Measurements from ENCODE around the gene SCN2A. TPM values are rescaled to one million over a fixed set of nuclear protein-coding genes. Genes with fewer than 3 reads are reported as not detected.

The SCN2A gene
- total RNA-seq (2014; rRNA removed; shearing (Covaris generic)) = 0.27 and 0.41 TPM in 2 replicates

DNA sequence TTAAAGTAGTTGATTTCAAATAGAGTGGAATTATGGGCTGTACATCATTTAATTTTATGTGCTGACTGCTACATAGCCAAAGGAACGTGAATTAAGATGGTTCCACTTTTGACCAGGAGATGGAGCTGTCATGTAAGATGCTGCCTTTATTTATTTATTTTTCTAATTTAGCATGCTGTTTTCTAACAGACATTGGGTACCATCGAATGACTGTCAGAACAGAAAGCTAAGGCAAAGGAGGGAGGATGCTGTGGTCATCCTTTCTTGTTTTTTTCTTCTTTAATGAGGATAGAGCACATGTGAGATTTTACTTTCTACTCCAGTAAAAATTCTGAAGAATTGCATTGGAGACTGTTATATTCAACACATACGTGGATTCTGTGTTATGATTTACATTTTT, at the start of gene SCN2A:
Gene SCN2A (plus strand): TSS at position 185 of the 400 bp plus-strand sequence. CDS start 56,410 bp downstream, outside the sequence.

DNA sequence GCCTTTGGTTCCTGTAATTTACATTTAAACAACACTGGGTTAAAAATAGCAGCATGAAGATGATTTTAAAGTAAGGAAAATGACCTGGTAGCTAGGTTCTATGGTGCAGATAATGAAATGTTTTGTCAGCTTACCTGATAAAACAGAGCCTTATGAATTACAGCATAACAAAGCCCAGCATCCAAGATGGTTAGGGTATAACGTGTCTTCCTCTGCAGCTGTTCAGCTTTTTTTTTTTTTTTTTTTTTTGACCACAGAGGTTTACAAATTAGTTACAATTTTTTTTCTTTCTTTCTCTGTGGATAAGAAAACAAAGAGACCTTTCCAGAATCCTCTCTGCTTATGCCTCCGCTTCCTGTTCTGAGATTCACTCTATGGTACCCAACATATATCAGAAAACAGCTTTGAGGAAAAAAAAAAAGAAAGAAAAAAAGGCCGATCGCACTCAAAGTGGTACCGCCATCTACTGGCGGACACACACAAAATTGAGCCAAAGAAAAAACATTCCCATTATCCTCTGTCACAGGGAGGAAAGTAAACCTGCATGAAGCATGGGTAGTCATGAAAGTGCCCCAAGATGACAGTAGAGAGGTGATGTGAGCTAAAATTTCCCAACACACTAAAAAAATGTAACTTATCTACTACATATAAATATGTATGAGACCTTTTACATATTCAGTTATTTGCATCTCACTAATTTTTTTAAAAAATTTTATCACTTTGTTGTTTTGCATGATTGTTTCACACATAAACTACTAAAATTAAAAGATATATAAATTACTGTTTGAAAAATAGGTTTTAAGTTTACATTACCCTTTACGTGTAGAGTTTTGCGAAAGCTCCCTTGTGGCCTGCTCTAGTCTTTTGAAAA, 35.3 kb upstream of the SCN2A start, which contains the start of gene SCN3A:
Gene SCN3A (minus strand): TSS at position 362 of the 871 bp plus-strand sequence. CDS start 27,656 bp downstream, outside the sequence.

Other genes with a start within 250 kb of the SCN2A start
- not detected in 2 replicates for gene SCN3A, start 35.4 kb upstream of the SCN2A start, total RNA-seq (2014; rRNA removed; shearing (Covaris generic))
- gene CSRNP3, start 230.3 kb downstream of the SCN2A start, total RNA-seq (2014; rRNA removed; shearing (Covaris generic)) = 0.15 and 3.9 TPM in 2 replicates